ENCODE data around the gene LDHD. TPM values are rescaled to one million over a fixed set of nuclear protein-coding genes. Genes with fewer than 3 reads are reported as not detected.

LDHD gene
- total and polyA plus RNA-seq, 2 donors = 1.5 to 4.6 TPM

DNA sequence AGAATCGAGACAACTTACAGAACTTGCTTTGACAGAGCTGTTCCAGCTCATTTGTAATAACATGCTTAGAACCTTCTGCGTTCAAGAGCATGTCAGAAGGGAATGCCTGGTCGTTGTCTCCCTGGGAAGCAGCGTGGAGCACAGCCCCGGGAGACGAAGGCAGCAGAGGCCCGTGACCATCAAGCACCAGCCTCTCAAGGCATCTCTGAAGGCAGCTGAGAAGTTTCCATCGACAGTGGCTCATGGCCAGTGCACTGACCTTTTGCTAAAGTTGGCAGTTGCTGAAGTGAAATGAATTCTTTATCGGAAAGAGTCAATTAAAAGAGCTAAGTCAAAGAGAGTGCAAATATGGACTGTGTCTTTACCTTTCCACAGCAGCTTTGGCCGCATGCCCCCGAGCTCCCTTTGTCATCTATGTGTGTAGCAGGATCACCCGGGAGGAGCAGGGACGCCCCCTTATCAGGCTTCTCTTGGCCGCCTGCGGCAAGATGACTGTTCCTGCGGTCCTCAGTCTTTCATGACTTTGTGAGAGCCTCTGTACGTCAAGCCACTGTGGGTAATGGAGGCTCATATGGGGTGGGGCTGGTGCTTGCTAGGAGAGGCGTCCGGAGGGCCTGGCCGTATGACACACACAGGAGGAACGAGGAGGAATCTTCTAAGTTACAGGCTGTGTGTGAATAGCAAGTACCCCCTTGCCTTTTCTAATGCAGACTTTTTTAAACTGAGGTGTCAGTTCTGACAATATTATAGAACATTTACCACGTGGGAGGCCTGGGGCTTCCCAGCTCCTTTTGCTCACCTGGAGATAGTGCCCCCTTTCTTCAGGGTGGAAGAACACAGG lies 54.2 kb downstream of the LDHD start:
- Histone ChIP-seq H3K27ac (ENCODE audit: low read depth) (no peak overlapping the region), H3K4me3 (ENCODE audit: low read depth, low read length) (no peak overlapping the region), H3K4me1 (ENCODE audit: insufficient read depth) (no peaks in the 10 kb centered on the region), H3K36me3 (ENCODE audit: insufficient read depth) (no peaks in the 10 kb centered on the region)
- no peak for DNase-seq (ENCODE audit: extremely low spot score)
- 52% methylated on average over 22 of the region's 22 CpGs for WGBS

Other genes with a start within 250 kb of the LDHD start
- gene WDR59, start 131.7 kb downstream of the LDHD start, total RNA-seq = 28.7 TPM
- gene WDR59, start 131.7 kb downstream of the LDHD start, polyA plus RNA-seq = 22.1 TPM
- 13.4 TPM for gene ZNRF1, start 117.8 kb downstream of the LDHD start, total RNA-seq
- gene ZNRF1, start 117.8 kb downstream of the LDHD start, polyA plus RNA-seq = 22.0 TPM
- 34.0 TPM for gene ZFP1, start 31.7 kb upstream of the LDHD start, total RNA-seq
- gene ZFP1, start 31.7 kb upstream of the LDHD start, polyA plus RNA-seq = 10.6 TPM
- gene CTRB2, start 90.4 kb upstream of the LDHD start, total RNA-seq = not detected
- gene CTRB2, start 90.4 kb upstream of the LDHD start, polyA plus RNA-seq = 2.6 TPM
- not detected for gene CTRB1, start 102.2 kb upstream of the LDHD start, total RNA-seq
- 1.6 TPM for gene CTRB1, start 102.2 kb upstream of the LDHD start, polyA plus RNA-seq
- 24.0 TPM for gene BCAR1, start 134.8 kb upstream of the LDHD start, total RNA-seq
- 40.4 TPM for gene BCAR1, start 134.8 kb upstream of the LDHD start, polyA plus RNA-seq